HEK293 (cell line): ENCODE data around the gene COL6A5.
A peak's percentile ranks its signal among the peaks of the same experiment; 100 is the strongest.

Experiments
- BCL11A ChIP-seq: fragments of 450-650 bp; formaldehyde crosslinking; IDR thresholded peaks from 2 replicates; pipeline ENCODE4 v1.5.1; 2016; ENCODE audit warnings: low read depth, missing biosample characterization, missing genetic modification characterization
- BCL6B ChIP-seq: fragments of 450-650 bp; formaldehyde crosslinking; IDR thresholded peaks from 2 replicates; pipeline ENCODE4 v1.5.1; 2017; ENCODE audit warnings: missing biosample characterization, missing genetic modification characterization
- EGR2 ChIP-seq: fragments of 450-650 bp; formaldehyde crosslinking; IDR thresholded peaks from 2 replicates; pipeline ENCODE4 v1.5.1; 2016; ENCODE audit warnings: low read depth, missing biosample characterization, missing genetic modification characterization
- FEZF1 ChIP-seq: fragments of 450-650 bp; formaldehyde crosslinking; IDR thresholded peaks from 2 replicates; pipeline ENCODE4 v1.5.1; 2016; ENCODE audit warnings: missing biosample characterization, missing genetic modification characterization
- GFI1B ChIP-seq: fragments of 450-650 bp; formaldehyde crosslinking; IDR thresholded peaks from 2 replicates; pipeline ENCODE4 v1.5.1; 2016; ENCODE audit warnings: missing biosample characterization, missing genetic modification characterization
- HOXC10 ChIP-seq: sonication (generic); formaldehyde crosslinking; IDR thresholded peaks from 2 replicates; pipeline ENCODE4 v1.8.1; 2023; ENCODE audit warnings: mild to moderate bottlenecking, missing genetic modification reagents
- IKZF3 ChIP-seq: fragments of 450-650 bp; IDR thresholded peaks from 2 replicates; pipeline ENCODE4 v1.5.0; 2018; ENCODE audit warnings: missing biosample characterization, mild to moderate bottlenecking, missing genetic modification characterization, moderate library complexity
- OVOL3 ChIP-seq: fragments of 450-650 bp; formaldehyde crosslinking; IDR thresholded peaks from 2 replicates; pipeline ENCODE4 v1.5.1; 2016; ENCODE audit warnings: missing biosample characterization, missing genetic modification characterization
- PATZ1 ChIP-seq: fragments of 450-650 bp; formaldehyde crosslinking; IDR thresholded peaks from 2 replicates; pipeline ENCODE4 v1.5.1; 2016; ENCODE audit warnings: missing biosample characterization, missing genetic modification characterization
- PRDM10 ChIP-seq: fragments of 450-650 bp; formaldehyde crosslinking; IDR thresholded peaks from 2 replicates; pipeline ENCODE4 v1.5.1; 2016; ENCODE audit warnings: missing biosample characterization, missing genetic modification characterization
- SCRT2 ChIP-seq: fragments of 450-650 bp; formaldehyde crosslinking; IDR thresholded peaks from 2 replicates; pipeline ENCODE4 v1.5.1; 2016; ENCODE audit warnings: missing biosample characterization, missing genetic modification characterization
- SP3 ChIP-seq: fragments of 450-650 bp; formaldehyde crosslinking; IDR thresholded peaks from 2 replicates; pipeline ENCODE4 v1.5.1; 2016; ENCODE audit warnings: missing biosample characterization, missing genetic modification characterization
- SP7 ChIP-seq: fragments of 450-650 bp; formaldehyde crosslinking; IDR thresholded peaks from 2 replicates; pipeline ENCODE4 v1.5.1; 2016; ENCODE audit warnings: missing biosample characterization, missing genetic modification characterization
- TRIM28 ChIP-seq: IDR thresholded peaks from 2 replicates; pipeline ENCODE4 v1.6.1; 2011; ENCODE audit warnings: low read length, control low read depth, borderline replicate concordance
- WT1 ChIP-seq: fragments of 450-650 bp; formaldehyde crosslinking; IDR thresholded peaks from 2 replicates; pipeline ENCODE4 v1.5.1; 2016; ENCODE audit warnings: missing biosample characterization, missing genetic modification characterization
- ZBTB1 ChIP-seq: fragments of 450-650 bp; formaldehyde crosslinking; IDR thresholded peaks from 2 replicates; pipeline ENCODE4 v1.5.1; 2016; ENCODE audit warnings: missing biosample characterization, missing genetic modification characterization
- ZFP69B ChIP-seq: fragments of 450-650 bp; formaldehyde crosslinking; IDR thresholded peaks from 2 replicates; pipeline ENCODE4 v1.5.1; 2016; ENCODE audit warnings: missing biosample characterization, missing genetic modification characterization
- ZNF10 ChIP-seq: fragments of 450-650 bp; formaldehyde crosslinking; IDR thresholded peaks from 2 replicates; pipeline ENCODE4 v1.5.1; 2017; ENCODE audit warnings: missing biosample characterization, missing genetic modification characterization
- ZNF114 ChIP-seq: fragments of 450-650 bp; formaldehyde crosslinking; IDR thresholded peaks from 2 replicates; pipeline ENCODE4 v1.5.0; 2017; ENCODE audit warnings: missing biosample characterization, missing genetic modification characterization
- ZNF184 ChIP-seq: fragments of 450-650 bp; IDR thresholded peaks from 2 replicates; pipeline ENCODE4 v1.5.1; 2018; ENCODE audit warnings: missing biosample characterization, mild to moderate bottlenecking, missing genetic modification characterization
- ZNF2 ChIP-seq: fragments of 450-650 bp; formaldehyde crosslinking; IDR thresholded peaks from 2 replicates; pipeline ENCODE4 v1.5.1; 2016; ENCODE audit warnings: missing biosample characterization, missing genetic modification characterization
- ZNF24 ChIP-seq: fragments of 450-650 bp; formaldehyde crosslinking; IDR thresholded peaks from 2 replicates; pipeline ENCODE4 v1.5.1; 2016; ENCODE audit warnings: missing biosample characterization, missing genetic modification characterization
- ZNF302 ChIP-seq: fragments of 450-650 bp; formaldehyde crosslinking; IDR thresholded peaks from 2 replicates; pipeline ENCODE4 v1.5.1; 2016; ENCODE audit warnings: missing biosample characterization, missing genetic modification characterization, low read depth
- ZNF366 ChIP-seq: fragments of 450-650 bp; formaldehyde crosslinking; conservative IDR thresholded peaks from 2 replicates; pipeline ENCODE4 v1.5.1; 2016; ENCODE audit warnings: missing biosample characterization, missing genetic modification characterization
- ZNF391 ChIP-seq: fragments of 450-650 bp; formaldehyde crosslinking; IDR thresholded peaks from 2 replicates; pipeline ENCODE4 v1.5.1; 2016; ENCODE audit warnings: low read depth, missing biosample characterization, missing genetic modification characterization, borderline replicate concordance
- ZNF433 ChIP-seq: fragments of 450-650 bp; formaldehyde crosslinking; IDR thresholded peaks from 2 replicates; pipeline ENCODE4 v1.5.1; 2016; ENCODE audit warnings: missing biosample characterization, missing genetic modification characterization, low read depth
- ZNF514 ChIP-seq: fragments of 450-650 bp; formaldehyde crosslinking; IDR thresholded peaks from 2 replicates; pipeline ENCODE4 v1.5.1; 2016; ENCODE audit warnings: missing biosample characterization, missing genetic modification characterization
- ZNF558 ChIP-seq: fragments of 450-650 bp; formaldehyde crosslinking; IDR thresholded peaks from 2 replicates; pipeline ENCODE4 v1.5.1; 2016; ENCODE audit warnings: missing biosample characterization, missing genetic modification characterization
- ZNF629 ChIP-seq: fragments of 450-650 bp; formaldehyde crosslinking; IDR thresholded peaks from 2 replicates; pipeline ENCODE4 v1.5.1; 2017; ENCODE audit warnings: missing biosample characterization, missing genetic modification characterization
- ZNF645 ChIP-seq: fragments of 450-650 bp; formaldehyde crosslinking; IDR thresholded peaks from 2 replicates; pipeline ENCODE4; 2016; ENCODE audit warnings: missing biosample characterization, missing genetic modification characterization
- ZNF654 ChIP-seq: fragments of 450-650 bp; formaldehyde crosslinking; IDR thresholded peaks from 2 replicates; pipeline ENCODE4 v1.5.1; 2016; ENCODE audit warnings: low read depth, missing biosample characterization, missing genetic modification characterization
- ZNF664 ChIP-seq: fragments of 450-650 bp; formaldehyde crosslinking; IDR thresholded peaks from 2 replicates; pipeline ENCODE4 v1.5.1; 2016; ENCODE audit warnings: missing biosample characterization, missing genetic modification characterization
- ZNF707 ChIP-seq: fragments of 450-650 bp; formaldehyde crosslinking; IDR thresholded peaks from 2 replicates; pipeline ENCODE4 v1.5.1; 2016; ENCODE audit warnings: missing biosample characterization, missing genetic modification characterization
- ZNF785 ChIP-seq: fragments of 450-650 bp; formaldehyde crosslinking; IDR thresholded peaks from 2 replicates; pipeline ENCODE4 v1.5.1; 2016; ENCODE audit warnings: missing biosample characterization, missing genetic modification characterization
- ZSCAN30 ChIP-seq: fragments of 450-650 bp; IDR thresholded peaks from 2 replicates; pipeline ENCODE4 v1.5.1; 2018; ENCODE audit warnings: missing biosample characterization, mild to moderate bottlenecking, missing genetic modification characterization, moderate library complexity
- ZXDB ChIP-seq: fragments of 450-650 bp; formaldehyde crosslinking; IDR thresholded peaks from 2 replicates; pipeline ENCODE4 v1.5.1; 2016; ENCODE audit warnings: missing biosample characterization, missing genetic modification characterization

COL6A5 gene

GRCh38 chr3:130425484-130425883, 80.0 kb downstream of the COL6A5 start (continued):
- TF ChIP-seq ZNF10 = no peak
- no peak for TF ChIP-seq HOXC10 (CRISPR knock-in tag)
- peak; percentile 89 for TF ChIP-seq ZXDB (tag by site-specific recombination)
- TF ChIP-seq ZNF707 (tag by site-specific recombination) = no peak
- TF ChIP-seq ZNF785 (tag by site-specific recombination) = no peak
- TF ChIP-seq IKZF3 (tag by site-specific recombination) = peak; percentile 84
- TF ChIP-seq PATZ1 = peak; percentile 24; the same call in 1 of the 2 replicates
- peak; percentile 83 for TF ChIP-seq ZNF366 (tag by site-specific recombination)
- peak; percentile 57; the same call in 1 of the 2 replicates for TF ChIP-seq TRIM28
- TF ChIP-seq SP3 (tag by site-specific recombination) = no peak
- TF ChIP-seq SCRT2 (tag by site-specific recombination) = peak; percentile 66
- no peak for TF ChIP-seq ZNF114 (tag by site-specific recombination)
- no peak for TF ChIP-seq ZNF645
- peak; percentile 88 for TF ChIP-seq ZNF629
- TF ChIP-seq ZNF558 (tag by site-specific recombination) = 0 out of 2 replicates have a peak, but pooled peaks have one; percentile 23
- TF ChIP-seq GFI1B (tag by site-specific recombination) = peak; percentile 93
- TF ChIP-seq ZFP69B = 0 out of 2 replicates have a peak, but pooled peaks have one; percentile 40
- peak; percentile 64; the same call in 1 of the 2 replicates for TF ChIP-seq BCL11A
- no peak for TF ChIP-seq ZNF664 (tag by site-specific recombination)
- peak; percentile 45; the same call in 1 of the 2 replicates for TF ChIP-seq PRDM10 (tag by site-specific recombination)
- TF ChIP-seq ZBTB1 (tag by site-specific recombination) = 0 out of 2 replicates have a peak, but pooled peaks have one; percentile 76
- TF ChIP-seq BCL6B = peak; percentile 67; the same call in 1 of the 2 replicates
- peak; percentile 82 for TF ChIP-seq WT1
- 0 out of 2 replicates have a peak, but pooled peaks have one; percentile 28 for TF ChIP-seq ZNF391 (tag by site-specific recombination)
- TF ChIP-seq ZNF184 (tag by site-specific recombination) = peak; percentile 46; the same call in 1 of the 2 replicates
- 0 out of 2 replicates have a peak, but pooled peaks have one; percentile 28 for TF ChIP-seq ZNF302
- TF ChIP-seq ZNF2 (tag by site-specific recombination) = peak; percentile 60; the same call in 1 of the 2 replicates
- TF ChIP-seq ZNF514 (tag by site-specific recombination) = no peak
- TF ChIP-seq EGR2 (tag by site-specific recombination) = no peak
- peak; percentile 87 for TF ChIP-seq ZNF24 (tag by site-specific recombination)
- TF ChIP-seq OVOL3 (tag by site-specific recombination) = peak; percentile 98
- no peak for TF ChIP-seq ZNF433 (tag by site-specific recombination)
- TF ChIP-seq FEZF1 (tag by site-specific recombination) = peak; percentile 98
- peak; percentile 65 for TF ChIP-seq SP7 (tag by site-specific recombination)
- TF ChIP-seq ZSCAN30 (tag by site-specific recombination) = peak; percentile 31; the same call in 1 of the 2 replicates
- peak; percentile 13; the same call in 1 of the 2 replicates for TF ChIP-seq ZNF654 (tag by site-specific recombination)
